ENCODE results near the gene CYTIP. TPM values are rescaled to one million over a fixed set of nuclear protein-coding genes. Genes with fewer than 3 reads are reported as not detected.

CYTIP gene
- polyA plus RNA-seq, 2 of the 4 experiments (the other 2 are of a cell fraction), result 0.34 TPM; not detected in 1

DNA sequence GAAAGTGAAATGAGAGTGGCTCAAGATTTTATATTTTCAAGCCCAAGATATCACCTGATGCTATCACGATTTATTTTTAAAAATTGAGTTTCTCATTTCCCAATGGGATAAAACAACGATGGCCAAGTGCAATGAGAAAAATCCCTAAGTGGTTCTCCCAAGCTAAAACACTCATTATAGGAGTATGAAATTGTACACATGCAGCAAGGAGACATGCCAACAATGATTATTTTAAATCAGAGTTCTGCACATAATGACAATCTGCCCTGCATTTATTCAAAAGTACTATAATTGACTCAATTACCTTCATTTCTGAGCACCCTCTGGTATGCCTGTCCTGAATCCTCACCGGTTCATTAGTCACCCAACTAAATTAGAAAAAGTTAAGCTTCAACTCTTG, 12.7 kb downstream of the CYTIP start (continued):
- no peak for TF ChIP-seq ESRRA (IDR thresholded peaks at IDR 0.05; ENCODE audit: borderline replicate concordance, low read length)

DNA sequence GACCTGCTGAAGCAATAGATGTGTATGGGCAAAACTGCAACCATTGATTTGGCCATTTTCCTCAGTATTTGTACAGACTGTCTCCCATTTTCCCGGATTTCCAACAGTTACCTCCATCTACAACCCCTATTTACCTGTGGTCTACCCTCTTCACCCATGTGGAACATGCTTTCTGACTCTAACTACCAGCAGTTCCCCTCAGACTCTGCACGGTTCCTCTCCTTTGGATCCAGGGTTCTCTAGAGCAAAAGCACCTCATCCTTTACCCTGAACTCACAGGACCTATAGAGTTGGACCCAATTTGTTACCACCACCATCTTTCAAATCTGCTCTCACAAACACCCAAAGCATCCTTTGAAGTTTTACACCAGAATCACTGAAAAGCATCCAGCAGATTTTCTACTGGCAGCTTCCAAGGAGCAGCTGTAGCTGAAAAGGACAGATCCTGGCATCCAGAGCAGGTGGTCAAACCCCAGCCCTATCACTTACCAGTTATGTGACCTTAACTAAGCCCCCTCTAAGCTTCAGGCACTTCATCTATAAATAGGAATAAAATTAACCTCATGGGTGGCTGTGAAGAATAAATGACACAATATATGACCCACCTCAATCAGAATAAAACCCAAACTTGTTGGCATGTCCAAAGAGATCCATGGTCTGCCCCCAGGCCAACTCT, 15.3 kb downstream of the CYTIP start:
- POLR2A ChIA-PET, result no interaction called here
- Histone ChIP-seq H3K9me3 (0 out of 3 replicates have a peak, but pooled peaks cover 2% of the 10 kb centered on the region), H3K4me3 (no peak overlapping the region), H3K4me1 (no peaks in the 10 kb centered on the region), H3K4me2 (no peak overlapping the region), H3K27ac (no peak overlapping the region)
- CTCF ChIA-PET, result no interaction called here
- no peak for ATAC-seq
- WGBS (ENCODE audit: missing lambda C conversion rate), result 17% methylated on average over 2 of the region's 2 CpGs
- no peak for DNase-seq (ENCODE audit: low read depth in 1 of 2, low spot score in 1 of 2)
- TF ChIP-seq CBX8 (IDR thresholded peaks at IDR 0.05) (no peak), ZFP36 (IDR thresholded peaks at IDR 0.05; ENCODE audit: borderline replicate concordance, partially characterized antibody) (no peak), TP53 (CRISPR knock-in tag; IDR thresholded peaks at IDR 0.05) (no peak), RAD21 (conservative IDR thresholded peaks at IDR 0.05 in 1 of 2, IDR thresholded peaks at IDR 0.05 in 1 of 2) (no peak), NPAS2 (CRISPR knock-in tag; IDR thresholded peaks at IDR 0.05; ENCODE audit: borderline replicate concordance) (no peak), EHF (CRISPR knock-in tag; IDR thresholded peaks at IDR 0.05) (no peak), MAFK (IDR thresholded peaks at IDR 0.05; ENCODE audit: partially characterized antibody) (no peak)
- TF ChIP-seq, protein P1, sequence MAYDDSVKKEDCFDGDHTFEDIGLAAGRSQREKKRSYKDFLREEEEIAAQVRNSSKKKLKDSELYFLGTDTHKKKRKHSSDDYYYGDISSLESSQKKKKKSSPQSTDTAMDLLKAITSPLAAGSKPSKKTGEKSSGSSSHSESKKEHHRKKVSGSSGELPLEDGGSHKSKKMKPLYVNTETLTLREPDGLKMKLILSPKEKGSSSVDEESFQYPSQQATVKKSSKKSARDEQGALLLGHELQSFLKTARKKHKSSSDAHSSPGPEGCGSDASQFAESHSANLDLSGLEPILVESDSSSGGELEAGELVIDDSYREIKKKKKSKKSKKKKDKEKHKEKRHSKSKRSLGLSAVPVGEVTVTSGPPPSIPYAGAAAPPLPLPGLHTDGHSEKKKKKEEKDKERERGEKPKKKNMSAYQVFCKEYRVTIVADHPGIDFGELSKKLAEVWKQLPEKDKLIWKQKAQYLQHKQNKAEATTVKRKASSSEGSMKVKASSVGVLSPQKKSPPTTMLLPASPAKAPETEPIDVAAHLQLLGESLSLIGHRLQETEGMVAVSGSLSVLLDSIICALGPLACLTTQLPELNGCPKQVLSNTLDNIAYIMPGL (CRISPR knock-in tag; IDR thresholded peaks at IDR 0.05; ENCODE audit: borderline replicate concordance), result no peak
- TF ChIP-seq, protein P2, sequence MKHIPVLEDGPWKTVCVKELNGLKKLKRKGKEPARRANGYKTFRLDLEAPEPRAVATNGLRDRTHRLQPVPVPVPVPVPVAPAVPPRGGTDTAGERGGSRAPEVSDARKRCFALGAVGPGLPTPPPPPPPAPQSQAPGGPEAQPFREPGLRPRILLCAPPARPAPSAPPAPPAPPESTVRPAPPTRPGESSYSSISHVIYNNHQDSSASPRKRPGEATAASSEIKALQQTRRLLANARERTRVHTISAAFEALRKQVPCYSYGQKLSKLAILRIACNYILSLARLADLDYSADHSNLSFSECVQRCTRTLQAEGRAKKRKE (CRISPR knock-in tag; IDR thresholded peaks at IDR 0.05; ENCODE audit: low read depth), result no peak
- FAIRE-seq, result no peak

DNA sequence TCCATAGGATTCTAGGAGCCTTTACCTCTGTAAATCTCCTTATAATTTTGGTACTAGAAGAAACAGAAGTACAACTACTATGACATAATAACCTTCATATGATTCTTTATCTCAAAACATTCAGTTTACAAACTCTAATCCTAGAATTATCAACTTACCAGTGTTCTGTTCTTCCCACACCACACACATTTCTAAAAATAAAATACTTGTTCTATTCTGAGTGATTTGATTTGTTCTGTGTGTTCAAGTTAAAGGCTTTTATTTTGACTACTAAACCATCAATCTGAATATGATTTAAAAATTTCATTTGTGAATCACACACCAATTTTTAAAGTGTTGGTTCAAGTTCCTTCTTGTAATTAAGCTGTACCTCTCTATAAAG, 16.0 kb downstream of the CYTIP start:
- Histone ChIP-seq H3K9me3 (0 out of 3 replicates have a peak, but pooled peaks cover 2% of the 10 kb centered on the region), H3K4me1 (no peaks in the 10 kb centered on the region), H3K27ac (no peak overlapping the region), H3K4me3 (no peak overlapping the region), H3K4me2 (no peak overlapping the region)
- DNase-seq (ENCODE audit: low read depth in 1 of 2, low spot score in 1 of 2), result no peak
- no peak for ATAC-seq
- TF ChIP-seq POLR2A (IDR thresholded peaks at IDR 0.05; ENCODE audit: low read length) (no peak), NFE2L2 (conservative IDR thresholded peaks at IDR 0.05; ENCODE audit: low read length) (no peak)
- ChIA-PET CTCF (no interaction called here), POLR2A (no interaction called here)
- FAIRE-seq, result no peak

DNA sequence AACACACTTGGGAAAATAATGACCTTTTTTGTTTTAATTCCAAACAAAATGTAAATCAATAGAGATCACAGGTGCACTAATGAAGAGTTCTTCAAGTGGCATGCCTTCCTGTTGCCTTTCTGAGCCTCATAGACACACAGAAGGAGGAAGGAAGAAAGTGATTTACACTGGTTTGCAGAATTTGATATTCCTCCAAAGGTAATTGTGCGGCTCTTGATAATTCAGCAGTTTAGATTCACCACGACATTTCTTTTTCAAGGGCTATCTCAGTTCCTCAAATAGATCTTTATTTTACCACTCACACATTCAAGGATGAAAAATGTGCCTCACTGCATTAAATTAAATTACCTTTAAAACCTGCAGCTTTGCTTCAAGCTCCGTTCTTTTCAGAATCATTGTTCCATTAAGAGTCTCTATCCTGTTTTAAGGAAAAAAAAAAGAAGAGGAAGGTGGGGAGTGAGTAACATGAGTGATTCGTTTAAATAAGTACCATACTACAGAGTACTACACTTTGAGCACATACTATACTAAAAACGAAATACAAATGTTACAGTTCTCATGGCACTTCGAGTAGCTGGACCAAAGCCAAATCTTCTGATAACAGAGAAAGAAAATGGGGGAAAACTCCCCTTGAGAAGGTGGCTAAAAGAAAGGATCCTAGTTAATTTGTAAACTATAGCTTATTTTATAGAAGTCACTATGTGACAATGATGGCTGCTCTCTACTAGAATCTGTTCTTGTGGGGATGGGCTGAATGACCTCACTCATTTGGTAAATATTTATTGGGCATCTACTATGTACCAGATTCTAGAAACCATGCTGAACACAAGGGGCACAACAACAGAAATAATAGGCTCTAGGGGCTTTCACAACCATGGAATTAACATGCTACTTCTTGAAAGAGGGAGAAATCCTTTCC, 16.6 kb downstream of the CYTIP start:
- TF ChIP-seq, protein P3, sequence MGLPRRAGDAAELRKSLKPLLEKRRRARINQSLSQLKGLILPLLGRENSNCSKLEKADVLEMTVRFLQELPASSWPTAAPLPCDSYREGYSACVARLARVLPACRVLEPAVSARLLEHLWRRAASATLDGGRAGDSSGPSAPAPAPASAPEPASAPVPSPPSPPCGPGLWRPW (IDR thresholded peaks at IDR 0.05), result no peak
- TF ChIP-seq SREBF2 (IDR thresholded peaks at IDR 0.05), result no peak
- TF ChIP-seq HDAC2 (IDR thresholded peaks at IDR 0.05), result no peak
- no peak for TF ChIP-seq MAZ (IDR thresholded peaks at IDR 0.05; ENCODE audit: borderline replicate concordance, low read depth, low read length)
- TF ChIP-seq BHLHE40 (IDR thresholded peaks at IDR 0.05; ENCODE audit: low read depth, low read length), result no peak
- TF ChIP-seq ZSCAN20 (CRISPR knock-in tag; IDR thresholded peaks at IDR 0.05), result no peak
- no peak for TF ChIP-seq MAFK (IDR thresholded peaks at IDR 0.05; ENCODE audit: partially characterized antibody)
- TF ChIP-seq, protein P4, sequence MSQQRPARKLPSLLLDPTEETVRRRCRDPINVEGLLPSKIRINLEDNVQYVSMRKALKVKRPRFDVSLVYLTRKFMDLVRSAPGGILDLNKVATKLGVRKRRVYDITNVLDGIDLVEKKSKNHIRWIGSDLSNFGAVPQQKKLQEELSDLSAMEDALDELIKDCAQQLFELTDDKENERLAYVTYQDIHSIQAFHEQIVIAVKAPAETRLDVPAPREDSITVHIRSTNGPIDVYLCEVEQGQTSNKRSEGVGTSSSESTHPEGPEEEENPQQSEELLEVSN (IDR thresholded peaks at IDR 0.05; ENCODE audit: borderline replicate concordance, low read depth), result no peak
- no peak for TF ChIP-seq EHMT2 (IDR thresholded peaks at IDR 0.05; ENCODE audit: low read depth)
- POLR2A ChIA-PET, result no interaction called here
- DNase-seq (ENCODE audit: low read depth in 1 of 2, low spot score in 1 of 2) (no peak), FAIRE-seq (no peak), ATAC-seq (no peak)
- CTCF ChIA-PET, result no interaction called here
- Histone ChIP-seq H3K4me3 (no peak overlapping the region), H3K4me1 (no peaks in the 10 kb centered on the region), H3K27ac (no peak overlapping the region), H3K4me2 (no peak overlapping the region), H3K9me3 (0 out of 3 replicates have a peak, but pooled peaks cover 2% of the 10 kb centered on the region)
- WGBS (ENCODE audit: missing lambda C conversion rate), result 38% methylated on average over 6 of the region's 6 CpGs

Measured in A549 (cell line).